HPDE6-E6E7 (cell line): ENCODE measurements around the gene PPFIBP2.

Experiments
- DNase-seq: peaks from one replicate; pipeline ENCODE4 v3.0.0; 2011; ENCODE audit warnings: missing footprints; ENCODE audit errors: extremely low spot score

Gene PPFIBP2

GRCh38 chr11:7696424-7696823, 182.6 kb downstream of the PPFIBP2 start:
- no peak for DNase-seq
